SJSA1 (cell line): Measurements from ENCODE around the gene SLIT3. TPM values are rescaled to one million over a fixed set of nuclear protein-coding genes. Genes with fewer than 3 reads are reported as not detected.

Experiments
- DNase-seq, 2 experiments: peaks; one replicate each; pipeline ENCODE4 v3.0.0-alpha.2; 2015 to 2020; ENCODE audit warnings: low spot score in 2 of 2, low read depth in 1 of 2
- H3K27ac ChIP-seq: fragments of 250-450 bp; sonication (Bioruptor Pico); 2 replicates; pipeline ENCODE4 v1.5.1; 2020; ENCODE audit warnings: mild to moderate bottlenecking, moderate library complexity
- H3K27me3 ChIP-seq: fragments of 250-450 bp; sonication (Bioruptor Pico); replicated peaks from 2 replicates; pipeline ENCODE4 v1.5.1; 2020; ENCODE audit warnings: mild to moderate bottlenecking, moderate library complexity
- H3K36me3 ChIP-seq: fragments of 250-450 bp; sonication (Bioruptor Pico); 2 replicates; pipeline ENCODE4 v1.5.1; 2020; ENCODE audit warnings: mild to moderate bottlenecking
- H3K4me1 ChIP-seq: fragments of 250-450 bp; sonication (Bioruptor Pico); replicated peaks from 2 replicates; pipeline ENCODE4 v1.6.1; 2021; ENCODE audit warnings: mild to moderate bottlenecking
- H3K4me3 ChIP-seq: fragments of 250-450 bp; sonication (Bioruptor Pico); 2 replicates; pipeline ENCODE4 v1.5.1; 2020; ENCODE audit warnings: mild to moderate bottlenecking
- H3K9me3 ChIP-seq: fragments of 250-450 bp; sonication (Bioruptor Pico); replicated peaks from 2 replicates; pipeline ENCODE4 v1.5.1; 2020; ENCODE audit warnings: mild to moderate bottlenecking
- total RNA-seq: library from RNA; depleted of rRNA; stranded (reverse); fragments of >200 nt; shearing (Covaris generic); gene quantifications from 2 replicates; pipeline ENCODE4 v1.2.3, GENCODE V29; 2014

SLIT3 gene
- total RNA-seq, 1 experiment from 2014 or later: 19.0 TPM

DNA sequence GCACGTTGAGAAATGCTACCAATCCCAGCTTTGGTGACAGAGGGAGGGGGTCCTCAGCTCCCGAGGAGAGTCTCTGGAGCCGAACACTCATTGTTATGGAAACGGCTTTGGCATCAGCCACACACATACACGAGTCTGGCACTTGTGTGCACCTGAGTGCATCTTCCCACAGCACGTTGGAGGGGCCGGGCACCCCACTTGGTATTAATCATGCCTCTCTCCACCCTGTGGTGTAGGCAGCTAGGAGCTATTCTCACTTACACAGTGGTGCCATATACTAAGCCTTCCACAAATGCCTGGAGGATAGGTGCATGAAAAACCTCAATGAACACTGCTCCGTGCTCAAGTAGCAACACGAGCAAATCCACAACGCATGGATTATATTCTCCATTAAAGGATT is 587.9 kb downstream of the SLIT3 start:
- Histone ChIP-seq H3K4me1 (peaks cover 48% of the 10 kb centered on the region), H3K36me3 (0 out of 2 replicates have a peak, but pooled peaks cover 7% of the 10 kb centered on the region), H3K4me3 (no peak overlapping the region), H3K9me3 (no peaks in the 10 kb centered on the region), H3K27ac (peak overlapping the region; percentile 85), H3K27me3 (no peaks in the 10 kb centered on the region)
- DNase-seq: peak in 1 of 2 experiments; percentile 58

DNA sequence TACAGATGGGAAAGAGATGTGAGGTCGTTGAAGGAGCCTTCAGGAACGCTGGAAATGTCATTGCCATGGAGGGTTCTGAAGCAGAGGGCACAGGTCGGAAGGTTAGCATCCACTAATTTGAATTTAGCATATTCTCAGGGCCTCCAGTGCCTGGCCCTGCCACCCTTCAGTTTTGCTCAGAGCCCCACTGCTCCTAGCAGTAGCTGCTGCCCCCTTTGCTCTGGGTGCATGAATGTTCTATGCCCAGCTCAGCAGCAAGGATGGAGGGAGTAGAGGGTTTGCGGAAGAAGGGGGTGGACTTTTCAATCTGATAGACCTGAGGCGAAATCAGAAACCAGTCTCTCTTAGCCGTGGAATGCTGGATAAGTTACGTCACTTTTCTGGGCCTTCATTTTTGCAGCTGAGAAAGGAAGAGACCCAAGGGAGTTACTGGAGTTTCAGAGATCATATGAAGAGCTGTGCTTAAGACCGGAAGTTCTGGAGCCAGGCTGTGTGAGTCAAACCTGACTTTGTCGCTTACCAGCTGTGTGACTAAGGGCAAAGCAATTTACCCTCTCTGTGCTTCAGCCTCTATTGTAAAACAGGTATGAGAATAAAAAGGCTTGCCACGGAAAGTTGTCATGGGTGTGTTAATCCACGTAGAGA is 588.5 kb downstream of the SLIT3 start:
- H3K36me3 ChIP-seq: 0 out of 2 replicates have a peak, but pooled peaks cover 7% of the 10 kb centered on the region
- no peaks in the 10 kb centered on the region for H3K27me3 ChIP-seq
- H3K4me3 ChIP-seq: no peak overlapping the region
- H3K9me3 ChIP-seq: no peaks in the 10 kb centered on the region
- peak; percentile 96 to 97 for DNase-seq
- peak overlapping the region; percentile 85 for H3K27ac ChIP-seq
- H3K4me1 ChIP-seq: peaks cover 41% of the 10 kb centered on the region

DNA sequence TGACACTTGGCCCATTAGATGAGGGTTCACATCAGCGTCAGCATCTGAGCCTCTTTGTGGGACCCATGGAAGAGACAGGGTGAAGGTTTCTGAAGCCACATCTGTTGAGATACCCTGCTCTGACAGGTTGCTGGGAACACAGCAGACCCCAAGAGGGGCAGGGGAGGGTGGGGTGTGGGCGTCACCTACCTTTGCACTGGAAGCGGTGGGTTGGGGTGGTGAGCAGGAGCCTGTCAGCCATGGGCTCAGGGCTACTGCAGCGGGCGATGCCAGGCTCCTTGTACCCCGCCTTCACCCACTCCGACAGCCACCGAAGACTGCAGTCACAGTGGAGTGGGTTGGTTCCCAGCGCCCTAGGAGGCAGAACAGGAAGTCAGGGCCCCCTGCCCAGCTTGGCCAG is 590.2 kb downstream of the SLIT3 start:
- Histone ChIP-seq H3K27me3 (no peaks in the 10 kb centered on the region), H3K27ac (no peak overlapping the region), H3K4me1 (peaks cover 40% of the 10 kb centered on the region), H3K36me3 (0 out of 2 replicates have a peak, but pooled peaks cover 7% of the 10 kb centered on the region), H3K9me3 (no peaks in the 10 kb centered on the region), H3K4me3 (no peak overlapping the region)
- DNase-seq: peak in 1 of 2 experiments; percentile 42

DNA sequence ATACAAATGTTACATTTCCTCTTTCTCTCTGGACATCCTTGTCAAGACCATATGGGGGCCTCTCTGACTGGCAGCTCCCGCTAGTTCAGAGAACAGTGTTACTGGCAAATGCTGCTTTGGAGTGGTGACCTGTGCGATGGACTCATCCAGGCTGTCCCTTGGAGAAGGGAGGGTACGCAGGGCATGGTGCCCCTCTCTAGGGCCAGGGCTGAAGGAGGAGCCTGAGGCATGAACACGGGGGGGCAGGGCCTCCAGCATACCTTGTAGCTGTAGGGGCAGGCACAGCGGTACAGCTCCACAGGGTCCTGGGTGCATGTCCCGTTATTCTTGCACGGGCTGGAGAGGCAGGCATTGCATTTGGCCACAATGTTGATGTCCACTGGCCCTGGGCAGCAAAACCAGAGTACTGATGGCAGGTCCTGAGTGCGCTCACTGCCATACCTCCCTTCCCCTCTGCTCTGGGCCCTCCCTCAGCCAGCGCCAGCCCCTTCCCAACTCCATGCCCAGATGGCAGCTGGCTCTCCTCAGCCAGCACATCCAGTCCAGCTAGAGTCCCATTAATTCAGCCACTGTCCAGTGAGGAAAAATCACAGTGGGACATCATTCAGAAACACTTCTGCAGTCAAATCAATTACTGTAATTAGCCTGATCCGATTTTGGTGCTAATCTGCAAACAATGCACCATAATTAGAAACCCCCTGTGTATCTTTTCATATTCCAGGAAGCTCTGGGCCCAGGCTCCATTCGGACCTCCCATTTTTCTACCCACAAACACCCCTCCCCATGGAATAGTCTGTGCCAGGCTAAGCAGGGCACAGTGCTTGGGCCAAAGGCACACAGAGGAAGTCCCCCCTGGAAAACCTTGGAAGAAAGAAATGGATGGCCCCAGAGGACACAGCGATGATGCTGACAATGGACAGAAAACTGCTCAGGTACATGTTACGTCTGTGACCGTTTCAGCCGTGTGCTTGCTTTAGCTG is 592.9 kb downstream of the SLIT3 start:
- no peaks in the 10 kb centered on the region for H3K9me3 ChIP-seq
- H3K4me1 ChIP-seq: peaks cover 16% of the 10 kb centered on the region
- DNase-seq: peak in 1 of 2 experiments; percentile 39
- H3K4me3 ChIP-seq: no peak overlapping the region
- no peak overlapping the region for H3K27ac ChIP-seq
- no peaks in the 10 kb centered on the region for H3K27me3 ChIP-seq
- 0 out of 2 replicates have a peak, but pooled peaks cover under 1% of the 10 kb centered on the region for H3K36me3 ChIP-seq

DNA sequence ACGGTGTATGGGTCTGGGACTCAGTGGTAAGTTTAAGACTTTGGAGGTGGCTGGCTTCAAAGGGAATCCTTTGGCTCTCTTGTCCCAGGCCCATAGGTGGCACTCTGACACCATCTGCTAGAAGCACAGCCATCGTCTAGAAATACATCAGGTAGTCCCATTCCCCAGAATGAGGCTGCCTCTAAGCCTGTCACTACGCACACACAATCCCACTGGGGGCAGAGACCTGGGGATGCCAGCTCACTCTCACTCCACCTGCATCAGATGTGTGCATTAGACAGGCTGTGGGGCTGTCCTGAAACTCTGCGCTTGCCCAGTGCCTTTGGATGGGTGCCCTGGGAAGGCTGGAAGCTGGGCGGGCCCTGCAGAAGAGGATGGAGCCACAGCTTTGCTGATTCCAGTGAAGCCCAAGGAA is 594.3 kb downstream of the SLIT3 start:
- H3K36me3 ChIP-seq: peaks cover 8% of the 10 kb centered on the region
- H3K9me3 ChIP-seq: no peaks in the 10 kb centered on the region
- H3K4me3 ChIP-seq: no peak overlapping the region
- no peak overlapping the region for H3K27ac ChIP-seq
- H3K27me3 ChIP-seq: no peaks in the 10 kb centered on the region
- H3K4me1 ChIP-seq: peaks cover 2% of the 10 kb centered on the region
- peak in 1 of 2 experiments; percentile 42 for DNase-seq

DNA sequence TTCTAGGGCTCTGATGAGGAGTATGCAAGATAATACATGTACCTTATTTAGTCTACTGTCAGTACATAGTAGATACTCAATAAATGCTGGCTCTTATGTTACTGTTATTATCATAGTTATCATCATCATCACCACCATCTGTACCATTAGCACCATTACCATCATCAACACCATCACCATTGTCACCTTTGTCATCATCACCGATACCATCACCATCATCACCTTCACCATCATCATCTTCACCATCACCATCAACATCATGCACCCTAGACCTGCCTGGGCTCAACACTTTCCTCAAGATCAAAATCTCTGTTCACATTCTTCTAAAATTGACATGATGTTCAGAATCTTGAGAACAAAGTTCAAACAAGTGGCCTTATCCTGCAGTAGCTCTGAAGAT is 595.6 kb downstream of the SLIT3 start:
- no peaks in the 10 kb centered on the region for H3K9me3 ChIP-seq
- no peaks in the 10 kb centered on the region for H3K4me1 ChIP-seq
- H3K27ac ChIP-seq: no peak overlapping the region
- no peak overlapping the region for H3K4me3 ChIP-seq
- DNase-seq: no peak
- H3K27me3 ChIP-seq: no peaks in the 10 kb centered on the region
- peaks cover 16% of the 10 kb centered on the region for H3K36me3 ChIP-seq

DNA sequence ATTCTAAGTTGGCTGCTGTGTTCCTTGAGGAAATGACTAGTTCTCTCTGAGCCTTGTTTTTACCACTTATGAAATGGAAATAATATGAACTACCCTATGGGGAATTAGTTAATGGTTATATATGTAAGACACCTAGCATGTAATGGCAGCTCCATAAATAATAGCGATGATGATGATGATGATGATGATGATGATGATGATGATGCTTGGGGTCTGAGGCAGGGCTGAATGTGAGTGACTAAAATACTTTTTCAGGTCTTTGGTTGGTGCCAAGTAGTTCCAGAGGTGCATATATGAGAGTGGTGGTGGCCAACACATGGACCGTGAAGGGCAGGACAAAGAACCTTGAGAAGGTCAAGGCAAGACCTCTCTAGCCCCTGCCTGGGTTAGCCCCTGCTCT is 598.4 kb downstream of the SLIT3 start:
- Histone ChIP-seq H3K4me1 (no peaks in the 10 kb centered on the region), H3K27ac (no peak overlapping the region), H3K9me3 (no peaks in the 10 kb centered on the region), H3K27me3 (no peaks in the 10 kb centered on the region), H3K4me3 (no peak overlapping the region), H3K36me3 (peaks cover 34% of the 10 kb centered on the region)
- no peak for DNase-seq

DNA sequence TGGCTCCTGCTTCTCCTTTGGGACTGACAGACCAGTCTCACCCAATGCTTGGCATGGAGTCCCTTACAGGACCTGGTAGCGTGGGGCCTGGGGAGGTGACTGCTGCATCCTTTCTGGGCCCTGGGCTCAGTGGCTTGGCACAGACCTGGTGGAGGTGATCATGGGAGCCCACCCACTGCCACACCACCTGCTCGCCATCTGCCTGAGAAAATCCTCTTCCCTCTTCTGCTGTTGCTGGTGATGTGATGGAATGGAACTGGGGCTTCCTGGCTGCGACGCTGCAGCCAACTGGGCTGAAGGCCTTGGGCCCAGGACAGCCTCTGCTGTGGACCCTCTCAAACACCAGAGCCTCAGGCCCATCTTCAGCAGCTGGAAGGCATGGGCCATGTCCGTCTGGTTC is 599.3 kb downstream of the SLIT3 start:
- Histone ChIP-seq H3K9me3 (no peaks in the 10 kb centered on the region), H3K27ac (no peak overlapping the region), H3K27me3 (no peaks in the 10 kb centered on the region), H3K4me1 (no peaks in the 10 kb centered on the region), H3K4me3 (no peak overlapping the region), H3K36me3 (peaks cover 40% of the 10 kb centered on the region)
- no peak for DNase-seq

DNA sequence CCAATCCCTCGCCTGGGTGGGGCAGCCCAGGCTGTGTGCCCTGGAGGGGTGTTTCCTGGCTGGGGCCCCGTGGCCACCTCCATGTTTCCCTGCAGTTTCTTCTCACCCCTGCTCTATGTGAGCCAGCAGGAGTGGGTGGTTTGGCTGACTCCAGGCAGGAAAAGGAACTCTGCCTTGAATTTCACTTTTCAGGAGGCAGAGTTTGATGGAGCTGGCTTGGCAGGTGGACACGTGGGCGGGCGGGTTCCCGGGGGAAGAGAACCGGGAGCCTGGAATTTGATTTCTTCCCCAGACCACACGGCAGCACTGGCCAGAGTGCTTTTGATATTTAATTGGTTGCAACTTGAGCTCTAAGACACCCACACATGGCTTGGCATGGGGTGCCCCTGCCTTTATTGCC is 601.9 kb downstream of the SLIT3 start:
- Histone ChIP-seq H3K4me3 (no peak overlapping the region), H3K27me3 (no peaks in the 10 kb centered on the region), H3K4me1 (no peaks in the 10 kb centered on the region), H3K36me3 (peaks cover 44% of the 10 kb centered on the region), H3K27ac (no peak overlapping the region), H3K9me3 (no peaks in the 10 kb centered on the region)
- DNase-seq: no peak

DNA sequence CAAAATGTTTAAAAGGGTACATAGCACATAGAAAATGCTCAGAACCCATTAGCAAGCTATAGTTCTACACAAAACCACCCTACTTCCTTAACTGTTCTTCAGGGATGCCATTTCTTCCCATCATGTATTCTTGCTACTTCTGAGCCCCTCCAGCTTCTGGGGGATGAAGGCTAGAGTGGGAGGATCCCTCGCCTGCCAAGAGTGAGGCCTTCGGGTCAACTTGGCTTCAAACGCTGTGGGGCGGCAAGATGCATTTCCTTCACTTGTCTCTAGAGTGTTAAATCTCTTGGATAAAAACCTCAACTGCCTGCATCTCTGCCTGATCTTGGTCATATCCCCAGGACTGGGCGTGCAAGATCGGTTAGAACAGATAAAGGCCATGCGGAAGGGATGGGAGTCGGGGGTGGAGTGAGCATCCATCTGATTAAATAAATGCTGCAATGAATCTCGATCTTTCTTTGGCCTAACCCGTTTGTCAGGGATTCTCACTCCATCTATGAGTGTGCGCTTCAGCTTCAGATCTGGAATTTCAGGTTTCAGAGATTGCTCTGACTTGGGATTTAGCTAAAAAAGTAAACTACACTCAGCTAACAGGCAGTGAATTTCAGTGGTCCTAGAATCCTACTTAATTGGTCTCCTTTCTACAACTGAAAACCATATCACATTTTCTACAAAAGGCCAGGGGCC is 603.8 kb downstream of the SLIT3 start:
- DNase-seq: no peak
- no peaks in the 10 kb centered on the region for H3K27me3 ChIP-seq
- no peak overlapping the region for H3K4me3 ChIP-seq
- no peaks in the 10 kb centered on the region for H3K9me3 ChIP-seq
- peaks cover 37% of the 10 kb centered on the region for H3K36me3 ChIP-seq
- H3K4me1 ChIP-seq: no peaks in the 10 kb centered on the region
- H3K27ac ChIP-seq: no peak overlapping the region

DNA sequence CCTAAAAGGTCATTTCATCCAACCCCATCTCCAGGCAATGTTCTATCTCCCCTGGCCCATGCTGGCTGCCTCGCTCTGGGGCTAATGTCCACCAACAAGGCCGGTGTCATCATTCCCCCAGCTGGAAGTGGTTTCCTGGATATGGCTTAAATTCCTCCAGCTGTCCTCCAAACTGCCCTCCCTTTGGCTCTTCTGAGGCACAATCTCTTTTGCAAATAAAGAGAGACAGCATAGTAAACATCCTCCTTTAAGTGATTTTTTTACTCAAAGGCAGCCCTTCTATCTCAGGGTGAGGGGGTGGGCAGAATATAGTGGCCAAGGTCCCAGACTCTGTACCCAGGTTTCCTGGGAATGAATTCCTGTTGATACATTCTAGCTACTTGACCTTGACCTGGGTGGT is 604.3 kb downstream of the SLIT3 start:
- Histone ChIP-seq H3K36me3 (peaks cover 35% of the 10 kb centered on the region), H3K4me3 (no peak overlapping the region), H3K4me1 (no peaks in the 10 kb centered on the region), H3K27ac (no peak overlapping the region), H3K9me3 (no peaks in the 10 kb centered on the region), H3K27me3 (no peaks in the 10 kb centered on the region)
- DNase-seq: no peak

DNA sequence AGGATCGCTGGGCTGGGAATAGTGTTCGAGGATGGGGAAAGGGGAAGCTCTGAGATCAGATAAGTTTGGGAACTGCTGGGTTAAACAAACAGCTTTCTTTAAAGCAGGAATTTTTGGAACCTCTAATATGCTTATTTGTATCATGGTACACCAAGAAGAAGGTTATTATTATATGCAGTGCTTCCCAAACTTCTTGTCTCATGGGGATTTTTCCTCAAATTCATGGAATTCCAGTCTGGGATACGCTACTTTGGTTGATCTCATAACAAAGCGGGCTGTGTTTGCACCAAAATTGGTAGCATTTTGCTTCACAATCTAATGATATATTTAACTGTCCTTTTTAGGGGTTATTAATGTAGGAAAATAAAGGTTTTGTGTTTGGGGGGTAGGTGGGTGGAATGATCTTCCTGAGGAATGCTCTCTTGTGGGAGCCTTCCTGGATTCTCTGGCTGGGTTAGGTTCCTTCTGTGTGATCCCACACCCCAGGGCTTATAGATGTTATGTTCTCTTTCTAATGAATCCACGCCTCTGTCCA is 605.6 kb downstream of the SLIT3 start:
- no peak for DNase-seq
- H3K36me3 ChIP-seq: peaks cover 28% of the 10 kb centered on the region
- H3K4me3 ChIP-seq: no peak overlapping the region
- no peak overlapping the region for H3K27ac ChIP-seq
- no peaks in the 10 kb centered on the region for H3K9me3 ChIP-seq
- no peaks in the 10 kb centered on the region for H3K4me1 ChIP-seq
- H3K27me3 ChIP-seq: no peaks in the 10 kb centered on the region

DNA sequence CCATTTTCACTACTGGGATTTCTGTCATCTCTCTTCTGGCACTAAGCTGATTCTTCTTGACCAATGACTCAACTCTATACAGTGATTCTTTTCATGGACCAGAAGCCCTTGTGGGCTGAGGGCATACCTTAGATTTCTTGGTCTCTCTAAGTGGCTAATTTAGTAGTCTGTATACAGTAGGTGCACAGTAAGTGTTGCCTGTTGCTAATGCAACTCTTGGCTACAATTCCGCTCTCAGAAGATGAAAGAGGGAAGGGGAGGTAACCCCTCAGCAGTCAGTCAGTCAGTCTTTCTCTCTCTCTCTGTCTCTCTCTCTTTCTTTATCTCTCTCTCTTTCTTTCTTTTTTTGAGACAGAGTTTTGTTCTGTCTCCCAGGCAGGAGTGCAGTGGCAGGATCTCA is 606.6 kb downstream of the SLIT3 start:
- no peaks in the 10 kb centered on the region for H3K27me3 ChIP-seq
- no peak overlapping the region for H3K27ac ChIP-seq
- no peaks in the 10 kb centered on the region for H3K9me3 ChIP-seq
- H3K4me1 ChIP-seq: no peaks in the 10 kb centered on the region
- DNase-seq: no peak
- peaks cover 28% of the 10 kb centered on the region for H3K36me3 ChIP-seq
- H3K4me3 ChIP-seq: no peak overlapping the region
